ENCODE measurements around the gene TMEM95. TPM values are rescaled to one million over a fixed set of nuclear protein-coding genes. Genes with fewer than 3 reads are reported as not detected.

Gene TMEM95
- total and polyA plus RNA-seq, 8 donors, result not detected

DNA sequence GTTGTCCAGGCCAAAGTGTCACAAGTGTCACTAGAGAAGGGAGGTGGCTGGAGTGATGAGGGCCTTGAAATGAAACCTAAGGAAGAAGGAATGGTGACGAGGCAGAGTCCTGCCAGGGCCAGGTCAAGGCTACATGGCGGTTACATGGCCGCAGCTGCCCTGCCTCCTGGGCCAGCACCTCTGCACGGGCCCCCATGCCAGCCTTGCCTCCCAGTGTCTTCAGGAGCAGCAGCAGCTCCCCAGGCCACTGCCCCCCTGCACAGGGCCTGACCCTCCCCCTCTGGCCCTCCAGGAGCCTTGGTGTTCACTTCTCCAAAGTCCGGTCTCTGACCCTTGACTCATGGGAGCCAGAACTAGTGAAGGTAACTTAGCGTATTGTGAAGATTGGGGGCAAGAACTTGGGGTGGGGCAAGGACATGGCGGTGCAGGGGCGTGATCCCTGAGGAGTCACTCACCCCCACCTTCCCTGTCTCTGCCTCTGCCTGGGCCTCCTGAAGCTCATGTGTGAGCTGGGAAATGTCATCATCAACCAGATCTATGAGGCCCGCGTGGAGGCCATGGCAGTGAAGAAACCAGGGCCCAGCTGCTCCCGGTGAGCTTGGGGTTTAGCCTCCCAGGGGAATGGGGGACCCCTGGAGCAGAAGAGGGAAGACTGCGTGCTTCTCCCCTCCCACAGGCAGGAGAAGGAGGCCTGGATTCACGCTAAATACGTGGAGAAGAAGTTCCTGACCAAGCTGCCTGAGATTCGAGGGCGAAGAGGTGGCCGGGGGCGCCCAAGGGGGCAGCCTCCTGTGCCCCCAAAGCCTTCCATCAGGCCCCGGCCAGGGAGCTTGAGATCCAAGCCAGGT, 7.1 kb upstream of the TMEM95 start:
- Histone ChIP-seq H3K27me3 (peaks cover 0 to 10% (median 6%) of the 10 kb centered on the region in 3 donors), H3K9me3 (no peaks in the 10 kb centered on the region), H3K4me3 (no peak overlapping the region), H3K36me3 (peaks cover 0 to 21% (median 0%) of the 10 kb centered on the region in 4 donors), H3K27ac (no peak overlapping the region), H3K4me1 (peaks cover 21 to 45% (median 36%) of the 10 kb centered on the region in 4 donors)
- 58 to 64% (median 61%) methylated on average over 19 of the region's 19 CpGs for WGBS, 5 donors
- intact Hi-C loops (cut with DNase I; ENCODE audit: low total_unique reads), result loop anchor here (10.0 kb wide), 1 partner anchor 73 kb away; no protein-coding TSS in a partner anchor
- no peak for DNase-seq
- TF ChIP-seq EP300 (IDR thresholded peaks at IDR 0.05) (no peak), POLR2AphosphoS5 (IDR thresholded peaks at IDR 0.05) (no peak), POLR2A (IDR thresholded peaks at IDR 0.05) (no peak)
- TF ChIP-seq, protein P1, sequence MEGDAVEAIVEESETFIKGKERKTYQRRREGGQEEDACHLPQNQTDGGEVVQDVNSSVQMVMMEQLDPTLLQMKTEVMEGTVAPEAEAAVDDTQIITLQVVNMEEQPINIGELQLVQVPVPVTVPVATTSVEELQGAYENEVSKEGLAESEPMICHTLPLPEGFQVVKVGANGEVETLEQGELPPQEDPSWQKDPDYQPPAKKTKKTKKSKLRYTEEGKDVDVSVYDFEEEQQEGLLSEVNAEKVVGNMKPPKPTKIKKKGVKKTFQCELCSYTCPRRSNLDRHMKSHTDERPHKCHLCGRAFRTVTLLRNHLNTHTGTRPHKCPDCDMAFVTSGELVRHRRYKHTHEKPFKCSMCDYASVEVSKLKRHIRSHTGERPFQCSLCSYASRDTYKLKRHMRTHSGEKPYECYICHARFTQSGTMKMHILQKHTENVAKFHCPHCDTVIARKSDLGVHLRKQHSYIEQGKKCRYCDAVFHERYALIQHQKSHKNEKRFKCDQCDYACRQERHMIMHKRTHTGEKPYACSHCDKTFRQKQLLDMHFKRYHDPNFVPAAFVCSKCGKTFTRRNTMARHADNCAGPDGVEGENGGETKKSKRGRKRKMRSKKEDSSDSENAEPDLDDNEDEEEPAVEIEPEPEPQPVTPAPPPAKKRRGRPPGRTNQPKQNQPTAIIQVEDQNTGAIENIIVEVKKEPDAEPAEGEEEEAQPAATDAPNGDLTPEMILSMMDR (IDR thresholded peaks at IDR 0.05), result no peak

DNA sequence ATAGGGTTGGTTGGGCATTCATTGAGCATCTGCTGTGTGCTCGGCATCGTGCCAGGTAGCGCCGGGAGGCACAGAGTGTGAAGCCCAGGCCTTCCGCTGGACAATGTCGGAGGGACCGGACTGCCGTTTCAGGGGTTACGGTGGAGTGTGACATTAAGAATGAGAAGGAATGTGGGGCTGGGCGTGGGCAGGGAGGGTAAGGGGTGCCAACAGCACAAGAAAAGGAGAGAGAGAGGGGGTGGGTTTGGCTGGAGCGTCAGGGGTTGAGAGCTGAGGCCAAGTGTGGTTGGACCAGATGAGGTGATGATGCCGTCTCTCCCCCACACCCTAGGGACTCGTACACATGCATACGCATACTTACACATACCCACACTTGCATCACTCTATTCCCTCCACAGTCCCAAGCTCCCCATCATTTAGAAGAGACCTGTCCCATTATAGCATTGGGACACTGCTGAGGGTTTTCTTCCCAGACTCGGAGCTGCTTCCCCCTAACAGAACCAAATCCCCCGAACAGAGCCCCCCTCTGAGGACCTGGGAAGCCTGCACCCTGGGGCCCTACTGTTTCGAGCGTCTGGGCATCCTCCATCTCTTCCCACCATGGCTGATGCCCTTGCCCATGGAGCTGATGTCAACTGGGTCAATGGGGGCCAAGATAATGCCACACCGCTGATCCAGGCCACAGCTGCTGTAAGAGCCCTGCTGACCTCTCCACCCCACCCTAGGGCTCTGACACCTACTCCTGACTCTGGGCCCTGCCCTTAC, 6.3 kb upstream of the TMEM95 start:
- no peak for TF ChIP-seq POLR2A (IDR thresholded peaks at IDR 0.05)
- TF ChIP-seq, protein P1 (IDR thresholded peaks at IDR 0.05), result no peak
- no peak for TF ChIP-seq POLR2AphosphoS5 (IDR thresholded peaks at IDR 0.05)
- TF ChIP-seq EP300 (IDR thresholded peaks at IDR 0.05), result no peak
- H3K4me3 ChIP-seq, result no peak overlapping the region
- no peaks in the 10 kb centered on the region for H3K9me3 ChIP-seq
- DNase-seq, result peak in 1 of 2 donors; percentile 38
- H3K27me3 ChIP-seq, result peaks cover 0 to 2% (median 0%) of the 10 kb centered on the region in 3 donors
- intact Hi-C loops (cut with DNase I; ENCODE audit: low total_unique reads), result loop anchor here (10.0 kb wide), 1 partner anchor 74 kb away; no protein-coding TSS in a partner anchor
- peaks cover 29 to 53% (median 44%) of the 10 kb centered on the region in 4 donors for H3K4me1 ChIP-seq
- H3K27ac ChIP-seq, result peak overlapping the region in 1 of 5 donors; percentile 99
- peaks cover 0 to 20% (median 0%) of the 10 kb centered on the region in 4 donors for H3K36me3 ChIP-seq
- 61 to 72% (median 65%) methylated on average over 18 to 19 of the region's 19 CpGs for WGBS, 5 donors

DNA sequence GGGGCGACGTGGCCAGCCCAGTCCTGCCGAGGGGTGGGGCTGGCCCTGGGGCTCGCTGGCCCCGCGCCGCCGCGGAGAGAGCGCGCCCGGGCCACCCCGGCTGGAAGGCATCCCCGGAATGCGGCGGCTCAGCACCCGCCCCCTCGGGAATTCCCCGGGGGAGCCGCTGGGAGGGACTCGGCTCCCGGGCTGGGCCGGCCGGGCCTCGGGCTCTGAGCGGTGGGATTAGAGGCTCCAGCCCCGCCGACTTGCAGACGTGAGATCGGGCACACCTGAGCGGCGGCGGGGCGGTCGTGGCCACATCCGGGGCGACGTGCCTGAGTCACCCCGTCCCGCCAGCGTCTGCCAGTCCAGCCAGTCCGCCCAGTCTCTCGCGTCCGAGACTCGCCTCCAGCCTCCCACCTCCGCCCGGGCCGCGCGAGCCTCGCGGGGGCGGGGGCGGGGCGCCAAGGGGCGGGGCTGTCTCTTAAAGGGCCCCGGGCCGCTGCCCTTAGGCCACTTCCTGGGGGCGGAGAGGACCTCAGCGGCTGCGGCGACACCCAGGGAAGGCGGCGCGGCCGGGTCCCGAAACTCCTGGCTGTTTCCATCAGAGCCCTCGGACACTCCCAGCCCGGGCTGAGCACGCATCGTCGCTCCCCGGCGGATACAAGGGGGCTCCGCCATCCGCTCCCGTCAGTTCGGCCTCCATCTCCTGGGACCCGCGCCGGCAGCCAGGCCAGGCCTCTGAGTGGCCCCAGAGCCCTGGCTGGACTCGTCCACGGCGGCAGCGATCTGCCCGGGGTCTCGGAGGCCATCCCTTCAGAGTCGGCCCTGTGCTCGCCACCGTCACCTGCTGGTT, 3.1 kb upstream of the TMEM95 start, which contains the start of gene KCTD11:
TSS of gene KCTD11 (plus strand) at position 498 of the 838 bp plus-strand sequence.
- Histone ChIP-seq H3K9me3 (no peaks in the 10 kb centered on the region), H3K36me3 (peaks cover 0 to 13% (median 0%) of the 10 kb centered on the region in 4 donors), H3K27me3 (no peaks in the 10 kb centered on the region), H3K4me1 (peaks cover 38 to 79% (median 68%) of the 10 kb centered on the region in 4 donors), H3K4me3 (peak within 1 kb of the TSS; percentile 60 to 84 (median 71)), H3K27ac (peak within 1 kb of the TSS; percentile 95 to 99 (median 99))
- intact Hi-C loops (cut with DNase I; ENCODE audit: low total_unique reads), result no loop called here
- DNase-seq, result peak; percentile 95 to 97
- WGBS, 5 donors, result 0 to 3% (median 1%) methylated on average over 29 to 91 of the region's 91 CpGs
- peak; percentile 17 to 95 (median 87) for TF ChIP-seq POLR2AphosphoS5 (IDR thresholded peaks at IDR 0.05)
- TF ChIP-seq, protein P1 (IDR thresholded peaks at IDR 0.05), result peak in 2 of 7 experiments; percentile 31 to 41
- TF ChIP-seq EP300 (IDR thresholded peaks at IDR 0.05), result no peak
- no peak for TF ChIP-seq POLR2A (IDR thresholded peaks at IDR 0.05)
